Retinal pigment epithelial cell (primary cell): Measurements from ENCODE around the gene SLC1A4.

ENCODE experiments used
- DNase-seq: peaks from one replicate; pipeline ENCODE4 v3.0.0-alpha.2; 2010; ENCODE audit warnings: low read depth
- H3K4me3 ChIP-seq: 2 replicates; pipeline ENCODE4 v1.5.1; 2011; ENCODE audit warnings: mild to moderate bottlenecking, low read length, control low read depth, moderate library complexity
- TF ChIP-seq, protein P1 (sequence below): conservative IDR thresholded peaks from 2 replicates; pipeline ENCODE4 v1.5.1; 2011; ENCODE audit warnings: low read depth, low read length, control low read depth, inconsistent platforms

Gene SLC1A4

DNA sequence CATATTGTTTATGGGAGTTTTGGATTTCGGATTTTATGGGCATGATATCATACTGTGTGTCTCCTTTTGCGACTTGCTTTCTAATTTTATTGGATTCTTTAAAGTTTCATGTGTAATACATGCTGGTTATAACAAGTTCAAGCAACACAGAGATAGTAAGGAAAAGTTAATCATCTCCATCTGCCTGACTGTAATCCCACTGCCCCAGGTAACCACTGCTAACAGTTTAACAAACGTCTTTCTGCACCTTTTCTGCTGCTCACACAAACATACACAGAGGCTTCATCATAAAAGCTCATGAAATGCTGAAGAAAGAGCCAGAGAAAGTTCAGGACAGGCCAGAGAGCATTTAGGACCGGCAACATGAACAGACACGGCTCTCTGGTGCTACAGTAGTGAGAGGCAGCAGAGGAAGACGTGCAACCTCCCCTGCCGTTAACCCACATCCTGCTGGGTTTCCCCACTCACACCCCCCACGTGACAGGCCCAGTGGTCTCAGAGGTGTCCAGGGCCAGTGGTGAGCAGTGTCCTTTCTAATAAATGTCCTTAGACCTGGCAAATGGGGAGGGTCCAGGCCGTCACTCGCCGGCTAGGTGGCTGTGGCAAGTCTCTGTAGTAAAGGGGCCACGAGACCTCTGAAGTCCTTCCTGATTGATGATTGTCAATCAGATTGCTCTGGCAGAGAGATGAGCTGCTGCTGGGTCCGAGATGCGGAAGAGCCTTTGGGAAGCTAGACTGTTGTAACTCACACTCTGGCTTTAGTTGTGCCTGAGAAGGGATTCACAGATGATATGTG lies 43.0 kb upstream of the SLC1A4 start:
- H3K4me3 ChIP-seq = no peak overlapping the region
- no peak for DNase-seq
- TF ChIP-seq, protein P1, sequence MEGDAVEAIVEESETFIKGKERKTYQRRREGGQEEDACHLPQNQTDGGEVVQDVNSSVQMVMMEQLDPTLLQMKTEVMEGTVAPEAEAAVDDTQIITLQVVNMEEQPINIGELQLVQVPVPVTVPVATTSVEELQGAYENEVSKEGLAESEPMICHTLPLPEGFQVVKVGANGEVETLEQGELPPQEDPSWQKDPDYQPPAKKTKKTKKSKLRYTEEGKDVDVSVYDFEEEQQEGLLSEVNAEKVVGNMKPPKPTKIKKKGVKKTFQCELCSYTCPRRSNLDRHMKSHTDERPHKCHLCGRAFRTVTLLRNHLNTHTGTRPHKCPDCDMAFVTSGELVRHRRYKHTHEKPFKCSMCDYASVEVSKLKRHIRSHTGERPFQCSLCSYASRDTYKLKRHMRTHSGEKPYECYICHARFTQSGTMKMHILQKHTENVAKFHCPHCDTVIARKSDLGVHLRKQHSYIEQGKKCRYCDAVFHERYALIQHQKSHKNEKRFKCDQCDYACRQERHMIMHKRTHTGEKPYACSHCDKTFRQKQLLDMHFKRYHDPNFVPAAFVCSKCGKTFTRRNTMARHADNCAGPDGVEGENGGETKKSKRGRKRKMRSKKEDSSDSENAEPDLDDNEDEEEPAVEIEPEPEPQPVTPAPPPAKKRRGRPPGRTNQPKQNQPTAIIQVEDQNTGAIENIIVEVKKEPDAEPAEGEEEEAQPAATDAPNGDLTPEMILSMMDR = no peak

DNA sequence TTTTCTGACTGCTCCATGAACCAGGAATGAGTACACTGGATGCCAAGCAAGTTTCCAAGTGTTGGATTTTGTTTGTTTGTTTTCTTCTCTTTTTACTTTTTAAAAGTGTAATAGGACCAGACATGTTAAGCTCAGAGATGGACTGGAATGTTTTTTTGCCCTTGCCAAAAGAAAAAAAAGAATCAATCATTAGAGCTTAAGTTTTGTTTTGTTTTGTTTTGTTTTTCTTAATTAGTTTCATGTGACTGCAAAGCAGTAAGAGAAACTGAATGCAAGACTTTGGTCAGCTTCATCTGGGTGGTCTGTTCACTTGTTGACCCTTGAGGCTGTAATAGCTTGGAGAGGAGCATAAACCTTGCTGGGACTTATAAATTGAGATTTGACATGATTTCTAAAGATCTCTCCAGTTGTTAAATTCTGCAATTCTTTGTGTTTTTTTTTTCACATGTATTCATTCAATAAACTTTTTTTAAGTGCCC lies 42.4 kb upstream of the SLC1A4 start:
- no peak for DNase-seq
- TF ChIP-seq, protein P1 = no peak
- H3K4me3 ChIP-seq = no peak overlapping the region

DNA sequence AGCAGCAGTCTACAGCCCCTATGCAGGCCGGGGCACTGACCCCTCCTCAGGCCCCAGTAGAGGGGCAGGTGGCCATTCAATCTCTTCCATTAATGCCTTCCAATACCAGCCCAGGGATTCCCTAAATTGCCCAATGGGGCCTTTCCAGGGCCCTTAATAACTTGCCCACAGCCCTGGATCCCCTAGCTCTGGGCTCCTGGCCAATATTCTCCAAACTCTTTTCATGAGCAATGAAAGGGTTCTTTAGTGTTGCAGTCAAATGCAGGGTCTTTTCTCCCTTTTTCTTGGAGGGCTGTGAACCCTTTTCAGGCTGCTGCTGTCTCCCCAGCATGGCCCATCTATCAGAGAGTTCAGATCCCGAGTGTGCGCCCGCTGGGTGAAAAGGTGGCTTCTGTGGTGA lies 41.3 kb upstream of the SLC1A4 start:
- DNase-seq = no peak
- TF ChIP-seq, protein P1 = no peak
- H3K4me3 ChIP-seq = no peak overlapping the region

DNA sequence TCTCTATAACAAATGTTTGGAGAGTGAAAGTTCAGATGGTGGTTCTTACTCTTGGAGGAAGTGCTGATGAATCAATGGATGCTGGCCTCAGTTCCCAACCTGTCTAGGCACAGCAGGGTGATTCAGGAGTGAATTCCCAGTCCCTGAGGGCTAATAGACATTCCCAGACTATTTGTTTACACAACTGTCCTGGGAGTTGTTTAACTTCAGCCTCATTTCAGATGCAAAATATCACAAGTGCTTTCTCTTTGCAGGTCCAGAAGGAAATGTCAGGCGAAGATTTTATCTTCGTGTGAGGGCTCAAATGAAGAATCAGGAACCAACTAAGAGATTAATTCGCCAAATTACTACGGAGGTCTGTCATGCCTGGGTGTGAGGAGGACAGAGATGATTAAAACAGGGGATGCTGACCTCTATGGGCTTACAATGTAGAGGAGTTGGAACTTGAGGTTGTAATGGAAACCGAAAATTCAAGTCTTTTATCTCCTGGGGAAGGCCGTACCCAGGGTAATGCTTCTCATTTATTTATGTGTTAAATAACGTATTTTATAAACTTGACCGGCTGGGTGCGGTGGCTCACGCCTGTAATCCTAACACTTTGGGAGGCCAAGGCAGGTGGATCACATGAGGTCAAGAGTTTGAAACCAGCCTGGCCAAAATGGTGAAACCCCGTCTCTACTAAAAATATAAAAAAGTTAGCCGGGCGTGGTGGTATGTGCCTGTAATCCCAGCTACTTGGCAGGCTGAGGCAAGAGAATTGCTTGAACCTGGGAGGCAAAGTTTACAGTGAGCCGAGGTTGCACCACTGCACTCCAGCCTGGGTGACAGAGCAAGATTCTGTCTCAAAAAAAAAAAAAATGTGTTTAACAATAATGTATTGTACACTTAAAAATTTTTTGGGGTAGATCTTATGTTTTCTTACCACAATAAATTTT lies 38.7 kb upstream of the SLC1A4 start:
- DNase-seq = no peak
- TF ChIP-seq, protein P1 = no peak
- no peak overlapping the region for H3K4me3 ChIP-seq

DNA sequence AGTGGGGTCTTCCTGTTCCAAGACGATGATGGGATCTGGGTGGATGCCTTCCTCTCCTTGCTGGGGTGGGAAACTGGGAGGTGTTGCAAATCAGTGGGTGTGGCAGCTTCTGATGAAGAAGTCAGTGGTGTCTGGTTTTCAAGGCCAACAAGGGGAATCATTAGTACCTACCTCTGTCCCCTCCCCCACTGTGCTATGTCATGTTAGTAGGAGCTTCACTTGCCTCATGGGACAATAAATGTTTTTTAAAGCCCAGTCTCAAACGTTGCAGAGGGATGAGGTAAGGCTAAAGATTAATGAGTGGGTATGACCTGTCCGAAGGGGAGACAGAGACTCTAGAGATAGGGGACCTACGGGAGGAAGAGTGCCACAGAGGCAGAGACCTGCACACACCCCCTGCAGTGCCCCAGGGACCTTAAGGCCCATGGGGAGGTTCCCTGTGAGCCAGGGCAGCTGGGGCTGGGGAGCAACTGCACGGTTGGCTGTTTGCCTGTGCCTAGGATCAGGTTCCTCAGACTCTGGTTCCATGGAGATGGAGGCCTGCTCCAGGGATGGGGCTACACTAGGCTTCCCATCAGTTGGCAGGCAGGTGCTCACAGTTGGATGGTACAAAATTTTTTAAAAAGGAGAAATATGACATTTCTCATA lies 37.8 kb upstream of the SLC1A4 start:
- DNase-seq = no peak
- H3K4me3 ChIP-seq = no peak overlapping the region
- TF ChIP-seq, protein P1 = no peak

DNA sequence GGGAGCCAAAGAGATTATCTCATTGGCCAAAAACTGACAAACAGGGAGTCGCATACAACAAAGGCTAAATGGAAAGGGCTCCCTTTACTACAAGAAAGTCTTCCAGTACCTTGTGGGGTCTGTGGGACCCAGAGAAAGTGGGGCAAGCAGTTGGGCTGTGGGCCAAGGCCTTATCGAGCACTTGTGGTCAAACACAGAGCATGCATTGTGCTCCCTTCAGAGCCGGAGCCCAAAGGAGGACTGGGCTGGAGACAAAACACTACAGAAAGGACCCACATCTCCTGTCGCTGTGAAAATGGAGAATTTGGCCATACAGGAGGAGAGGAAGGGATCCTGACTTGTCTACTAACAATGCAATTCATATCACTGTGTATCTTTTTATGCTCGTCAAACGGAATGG lies 37.1 kb upstream of the SLC1A4 start:
- TF ChIP-seq, protein P1 = no peak
- DNase-seq = no peak
- no peak overlapping the region for H3K4me3 ChIP-seq
